K562 (cell line): ENCODE data around the gene SMIM35. TPM values are rescaled to one million over a fixed set of nuclear protein-coding genes. Genes with fewer than 3 reads are reported as not detected.

Source experiments
- BHLHE40 ChIP-seq: IDR thresholded peaks from 2 replicates; pipeline ENCODE4 v1.6.1; 2011; ENCODE audit warnings: low read length, improper control_type of control experiment
- CBFA2T2 ChIP-seq: fragments of 450-650 bp; conservative IDR thresholded peaks from 2 replicates; pipeline ENCODE4 v1.6.1; 2017; ENCODE audit warnings: mild to moderate bottlenecking
- CTBP1 ChIP-seq: fragments of 450-650 bp; IDR thresholded peaks from 2 replicates; pipeline ENCODE4 v1.6.1; 2016; ENCODE audit warnings: borderline replicate concordance
- CXXC5 ChIP-seq: fragments of 250-450 bp; sonication (Bioruptor Pico); IDR thresholded peaks from 2 replicates; pipeline ENCODE4 v1.8.0; 2022; ENCODE audit warnings: inconsistent platforms, mild to moderate bottlenecking, moderate library complexity
- E2F3 ChIP-seq: fragments of 250-450 bp; sonication (Bioruptor Pico); IDR thresholded peaks from 2 replicates; pipeline ENCODE4 v1.4.0; 2020; ENCODE audit warnings: mild to moderate bottlenecking
- JUND ChIP-seq, 2 experiments: IDR thresholded peaks; 2 replicates in 1 of 2; 3 replicates in 1 of 2; pipeline ENCODE4 v1.6.1; 2011; ENCODE audit warnings: borderline replicate concordance in 2 of 2, low read depth in 2 of 2, low read length in 2 of 2, improper control_type of control experiment in 1 of 2, missing biosample characterization in 1 of 2, missing genetic modification characterization in 1 of 2, missing genetic modification reagents in 1 of 2
- KDM2B ChIP-seq: fragments of 250-450 bp; sonication (Bioruptor Pico); IDR thresholded peaks from 2 replicates; pipeline ENCODE4 v1.8.0; 2021; ENCODE audit warnings: mild to moderate bottlenecking, moderate library complexity
- LCOR ChIP-seq: sonication (generic); formaldehyde crosslinking; IDR thresholded peaks from 2 replicates; pipeline ENCODE4 v1.8.0; 2022; ENCODE audit warnings: mild to moderate bottlenecking, missing genetic modification reagents
- MIER1 ChIP-seq: fragments of 450-650 bp; IDR thresholded peaks from 2 replicates; pipeline ENCODE4 v1.6.1; 2016; ENCODE audit warnings: antibody characterized with exemption, mild to moderate bottlenecking, low read depth
- NCOA2 ChIP-seq, 2 experiments: fragments of 450-650 bp; IDR thresholded peaks; 2 replicates each; pipeline ENCODE4 v1.6.1; 2018; ENCODE audit warnings: mild to moderate bottlenecking in 2 of 2, moderate library complexity in 1 of 2; ENCODE audit not compliant: partially characterized antibody in 2 of 2
- NFIX ChIP-seq: fragments of 250-450 bp; sonication (Bioruptor Pico); IDR thresholded peaks from 2 replicates; pipeline ENCODE4 v1.4.0; 2020; ENCODE audit warnings: low read depth, mild to moderate bottlenecking, moderate library complexity
- NUFIP1 ChIP-seq: fragments of 450-650 bp; IDR thresholded peaks from 2 replicates; pipeline ENCODE4 v1.6.1; 2018; ENCODE audit not compliant: partially characterized antibody
- OTX1 ChIP-seq: fragments of 450-650 bp; formaldehyde crosslinking; IDR thresholded peaks from 2 replicates; pipeline ENCODE4 v1.4.0; 2022; ENCODE audit warnings: mild to moderate bottlenecking
- PHF20 ChIP-seq: fragments of 450-650 bp; IDR thresholded peaks from 2 replicates; pipeline ENCODE4 v1.6.1; 2018; ENCODE audit not compliant: partially characterized antibody
- POLR2G ChIP-seq: fragments of 200-400 bp; formaldehyde crosslinking; IDR thresholded peaks from 2 replicates; pipeline ENCODE4 v1.6.1; 2017; ENCODE audit warnings: low read depth, mild to moderate bottlenecking, antibody characterized with exemption, low read length, moderate library complexity
- PPARD ChIP-seq: fragments of 250-450 bp; sonication (Bioruptor Pico); IDR thresholded peaks from 2 replicates; pipeline ENCODE4 v1.8.0; 2022; ENCODE audit warnings: inconsistent platforms, mild to moderate bottlenecking, moderate library complexity
- SMC3 ChIP-seq: conservative IDR thresholded peaks from 2 replicates; pipeline ENCODE4 v1.6.1; 2011; ENCODE audit warnings: low read depth, low read length, improper control_type of control experiment; ENCODE audit not compliant: insufficient read depth
- SREBF1 ChIP-seq: fragments of 150-350 bp; IDR thresholded peaks from 2 replicates; pipeline ENCODE4 v1.6.1; 2014; ENCODE audit warnings: antibody characterized with exemption, low read depth, low read length, borderline replicate concordance
- STAT5A ChIP-seq: IDR thresholded peaks from 2 replicates; pipeline ENCODE4 v1.6.1; 2012; ENCODE audit warnings: low read length, inconsistent platforms, borderline replicate concordance
- TEAD1 ChIP-seq, 2 experiments: fragments of 450-650 bp in 1 of 2; sonication (generic) in 1 of 2; formaldehyde crosslinking; IDR thresholded peaks; 2 replicates each; pipeline versions ENCODE4 v1.4.0 to v1.8.0; 2020 to 2022; ENCODE audit warnings: mild to moderate bottlenecking in 2 of 2, missing genetic modification reagents in 1 of 2
- ZEB2 ChIP-seq: fragments of 450-650 bp; IDR thresholded peaks from 2 replicates; pipeline ENCODE4 v1.6.1; 2016
- ZNF507 ChIP-seq: conservative IDR thresholded peaks from 2 replicates; pipeline ENCODE4 v1.6.1; 2017; ENCODE audit warnings: missing genetic modification characterization, missing compliant biosample characterization
- polyA plus RNA-seq, 8 experiments: library from polyadenylated mRNA; depleted of rRNA in 4 of 8; stranded (reverse) in 5 of 8; unstranded in 3 of 8; fragments of >200 nt; fragmentation: Nextera tagmentation in 2 of 8; fragmentation: Illumina TruSeq in 1 of 8; extraction: Ambion mirVana in 2 of 8; extraction: Trizol in 1 of 8; gene quantifications; 2 replicates each; pipeline versions ENCODE4 v1.2.1 to v1.2.3, GENCODE V29; 2011 to 2014; ENCODE audit warnings: inconsistent platforms in 1 of 8, missing spikeins in 1 of 8
- total RNA-seq, 7 experiments: library from RNA; depleted of rRNA in 6 of 7; stranded (reverse); fragments of >200 nt in 6 of 7; fragmentation: Illumina TruSeq in 2 of 7; extraction: Trizol in 2 of 7; gene quantifications; 2 replicates each; pipeline versions ENCODE4 v1.2.1 to v1.2.3, GENCODE V29; 2011 to 2021; ENCODE audit warnings: low replicate concordance in 1 of 7
- TF ChIP-seq, protein P1 (sequence below): sonication (generic); formaldehyde crosslinking; IDR thresholded peaks from 2 replicates; pipeline ENCODE4 v1.8.0; 2022; ENCODE audit warnings: missing genetic modification reagents, mild to moderate bottlenecking, borderline replicate concordance
- TF ChIP-seq, protein P2 (sequence below): fragments of 200-800 bp; sonication (Bioruptor generic); IDR thresholded peaks from 2 replicates; pipeline ENCODE4 v1.6.1; 2017; ENCODE audit warnings: missing genetic modification characterization, missing compliant biosample characterization
- TF ChIP-seq, protein P3 (sequence below): sonication (generic); formaldehyde crosslinking; IDR thresholded peaks from 2 replicates; pipeline ENCODE4 v1.9.0; 2022; ENCODE audit warnings: mild to moderate bottlenecking, missing genetic modification reagents

The SMIM35 gene
- total and polyA plus RNA-seq, 9 of the 15 experiments (the other 6 are each of a cell fraction or from before 2014, with no cell fraction given) = 0.03 TPM; not detected in 7

DNA sequence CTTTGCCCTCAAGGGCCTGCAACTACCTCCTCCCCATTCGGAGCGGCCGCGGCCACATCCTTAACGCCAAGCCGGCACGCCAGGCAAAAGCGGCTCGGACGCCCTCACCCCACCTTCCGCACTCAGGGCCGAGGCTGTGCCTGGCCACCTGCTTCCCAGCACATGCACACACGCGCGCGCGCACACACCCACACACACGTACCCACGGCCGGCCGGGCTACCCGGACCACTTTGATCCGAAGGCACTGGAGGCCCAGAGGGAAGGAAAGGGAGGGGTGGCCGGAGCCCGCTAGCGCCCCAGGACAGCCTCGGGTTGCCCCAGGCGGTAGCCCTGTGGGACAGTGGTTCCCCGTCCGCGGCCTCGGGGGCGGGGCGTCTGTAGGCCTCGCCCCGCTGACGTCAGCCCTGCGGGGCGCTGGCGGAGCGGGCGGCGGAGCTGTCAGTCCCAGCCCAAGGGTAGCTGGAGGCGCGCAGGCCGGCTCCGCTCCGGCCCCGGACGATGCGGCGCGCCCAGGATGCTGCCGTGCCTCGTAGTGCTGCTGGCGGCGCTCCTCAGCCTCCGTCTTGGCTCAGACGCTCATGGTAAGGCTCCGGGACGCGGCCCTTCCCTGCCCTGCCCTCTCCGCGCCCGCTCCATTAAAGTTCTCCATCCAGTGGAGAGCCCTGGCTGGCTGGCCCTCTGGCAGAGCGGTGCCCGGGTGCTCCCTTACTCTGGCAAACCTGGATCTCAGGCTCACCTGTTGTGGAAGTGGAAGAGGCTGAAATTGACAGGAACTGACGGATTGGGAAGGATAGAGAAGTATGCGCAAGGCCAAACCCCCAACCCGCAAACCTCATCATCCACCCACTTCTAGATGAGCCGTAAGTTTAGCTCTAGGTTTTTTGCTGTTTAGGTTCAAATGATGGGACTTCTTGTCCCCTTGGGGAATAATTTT, 100.5 kb downstream of the SMIM35 start, which contains the start of gene IL10RA (continued):
- TF ChIP-seq SREBF1 (no peak), PPARD (CRISPR knock-in tag) (no peak), LCOR (no peak), POLR2G (peak; percentile 95), NCOA2 (IDR thresholded peaks at IDR 0.05; ENCODE audit: partially characterized antibody in 2 of 2) (no peak), E2F3 (CRISPR knock-in tag) (peak; percentile 55; the same call in 1 of the 2 replicates), CTBP1 (peak; percentile 94), ZEB2 (peak; percentile 43; the same call in 1 of the 2 replicates), STAT5A (no peak), SMC3 (no peak), NFIX (no peak), BHLHE40 (peak; percentile 44), TEAD1 (CRISPR knock-in tag; IDR thresholded peaks at IDR 0.05) (peak in 1 of 2 experiments; percentile 93; a peak in 2 of 4 replicates), CXXC5 (CRISPR knock-in tag) (peak; percentile 88), NUFIP1 (no peak), PHF20 (peak; percentile 62), CBFA2T2 (no peak), MIER1 (no peak), JUND (IDR thresholded peaks at IDR 0.05; ENCODE audit: borderline replicate concordance, low read depth, low read length) (peak; percentile 88), JUND (tag; IDR thresholded peaks at IDR 0.05; ENCODE audit: borderline replicate concordance, low read depth, low read length) (peak; percentile 77; the same call in 1 of the 3 replicates), KDM2B (CRISPR knock-in tag) (no peak), ZNF507 (tag) (no peak), OTX1 (no peak)
- TF ChIP-seq, protein P1, sequence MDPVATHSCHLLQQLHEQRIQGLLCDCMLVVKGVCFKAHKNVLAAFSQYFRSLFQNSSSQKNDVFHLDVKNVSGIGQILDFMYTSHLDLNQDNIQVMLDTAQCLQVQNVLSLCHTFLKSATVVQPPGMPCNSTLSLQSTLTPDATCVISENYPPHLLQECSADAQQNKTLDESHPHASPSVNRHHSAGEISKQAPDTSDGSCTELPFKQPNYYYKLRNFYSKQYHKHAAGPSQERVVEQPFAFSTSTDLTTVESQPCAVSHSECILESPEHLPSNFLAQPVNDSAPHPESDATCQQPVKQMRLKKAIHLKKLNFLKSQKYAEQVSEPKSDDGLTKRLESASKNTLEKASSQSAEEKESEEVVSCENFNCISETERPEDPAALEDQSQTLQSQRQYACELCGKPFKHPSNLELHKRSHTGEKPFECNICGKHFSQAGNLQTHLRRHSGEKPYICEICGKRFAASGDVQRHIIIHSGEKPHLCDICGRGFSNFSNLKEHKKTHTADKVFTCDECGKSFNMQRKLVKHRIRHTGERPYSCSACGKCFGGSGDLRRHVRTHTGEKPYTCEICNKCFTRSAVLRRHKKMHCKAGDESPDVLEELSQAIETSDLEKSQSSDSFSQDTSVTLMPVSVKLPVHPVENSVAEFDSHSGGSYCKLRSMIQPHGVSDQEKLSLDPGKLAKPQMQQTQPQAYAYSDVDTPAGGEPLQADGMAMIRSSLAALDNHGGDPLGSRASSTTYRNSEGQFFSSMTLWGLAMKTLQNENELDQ (CRISPR knock-in tag) = peak; percentile 95
- TF ChIP-seq, protein P2, sequence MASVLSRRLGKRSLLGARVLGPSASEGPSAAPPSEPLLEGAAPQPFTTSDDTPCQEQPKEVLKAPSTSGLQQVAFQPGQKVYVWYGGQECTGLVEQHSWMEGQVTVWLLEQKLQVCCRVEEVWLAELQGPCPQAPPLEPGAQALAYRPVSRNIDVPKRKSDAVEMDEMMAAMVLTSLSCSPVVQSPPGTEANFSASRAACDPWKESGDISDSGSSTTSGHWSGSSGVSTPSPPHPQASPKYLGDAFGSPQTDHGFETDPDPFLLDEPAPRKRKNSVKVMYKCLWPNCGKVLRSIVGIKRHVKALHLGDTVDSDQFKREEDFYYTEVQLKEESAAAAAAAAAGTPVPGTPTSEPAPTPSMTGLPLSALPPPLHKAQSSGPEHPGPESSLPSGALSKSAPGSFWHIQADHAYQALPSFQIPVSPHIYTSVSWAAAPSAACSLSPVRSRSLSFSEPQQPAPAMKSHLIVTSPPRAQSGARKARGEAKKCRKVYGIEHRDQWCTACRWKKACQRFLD (CRISPR knock-in tag) = no peak
- TF ChIP-seq, protein P3, sequence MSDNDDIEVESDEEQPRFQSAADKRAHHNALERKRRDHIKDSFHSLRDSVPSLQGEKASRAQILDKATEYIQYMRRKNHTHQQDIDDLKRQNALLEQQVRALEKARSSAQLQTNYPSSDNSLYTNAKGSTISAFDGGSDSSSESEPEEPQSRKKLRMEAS (CRISPR knock-in tag) = peak; percentile 99
